PFSK-1 (cell line): ENCODE results near the gene TBC1D16.

Source experiments
- POLR2AphosphoS5 ChIP-seq: IDR thresholded peaks from 2 replicates; pipeline ENCODE4 v1.6.1; 2012; ENCODE audit warnings: low read depth, mild to moderate bottlenecking, control low read depth, low read length, moderate library complexity
- REST ChIP-seq, 2 experiments: IDR thresholded peaks; 2 replicates each; pipeline versions ENCODE4 v1.6.1 to v1.8.0; 2011 to 2012; ENCODE audit warnings: low read depth in 2 of 2, low read length in 2 of 2, control low read depth in 1 of 2, inconsistent platforms in 1 of 2, mild to moderate bottlenecking in 1 of 2, moderate library complexity in 1 of 2; ENCODE audit not compliant: insufficient read depth in 1 of 2

- TF ChIP-seq REST (IDR thresholded peaks at IDR 0.05; ENCODE audit: insufficient read depth in 1 of 2, low read depth in 2 of 2, low read length in 2 of 2) (no peak), POLR2AphosphoS5 (no peak)
Measured at GRCh38 chr17:79943347-79944241, 92.1 kb downstream of the TBC1D16 start.
